CD4-positive, alpha-beta T cell treated with Interleukin-6 at 100 ng/mL for 8 hours (primary cell): ENCODE results near the gene SP9.

ENCODE experiments used
- DNase-seq: peaks from one replicate; pipeline ENCODE4 v3.0.0-alpha.2; 2020; ENCODE audit warnings: mixed read lengths, low spot score

The SP9 gene

DNA sequence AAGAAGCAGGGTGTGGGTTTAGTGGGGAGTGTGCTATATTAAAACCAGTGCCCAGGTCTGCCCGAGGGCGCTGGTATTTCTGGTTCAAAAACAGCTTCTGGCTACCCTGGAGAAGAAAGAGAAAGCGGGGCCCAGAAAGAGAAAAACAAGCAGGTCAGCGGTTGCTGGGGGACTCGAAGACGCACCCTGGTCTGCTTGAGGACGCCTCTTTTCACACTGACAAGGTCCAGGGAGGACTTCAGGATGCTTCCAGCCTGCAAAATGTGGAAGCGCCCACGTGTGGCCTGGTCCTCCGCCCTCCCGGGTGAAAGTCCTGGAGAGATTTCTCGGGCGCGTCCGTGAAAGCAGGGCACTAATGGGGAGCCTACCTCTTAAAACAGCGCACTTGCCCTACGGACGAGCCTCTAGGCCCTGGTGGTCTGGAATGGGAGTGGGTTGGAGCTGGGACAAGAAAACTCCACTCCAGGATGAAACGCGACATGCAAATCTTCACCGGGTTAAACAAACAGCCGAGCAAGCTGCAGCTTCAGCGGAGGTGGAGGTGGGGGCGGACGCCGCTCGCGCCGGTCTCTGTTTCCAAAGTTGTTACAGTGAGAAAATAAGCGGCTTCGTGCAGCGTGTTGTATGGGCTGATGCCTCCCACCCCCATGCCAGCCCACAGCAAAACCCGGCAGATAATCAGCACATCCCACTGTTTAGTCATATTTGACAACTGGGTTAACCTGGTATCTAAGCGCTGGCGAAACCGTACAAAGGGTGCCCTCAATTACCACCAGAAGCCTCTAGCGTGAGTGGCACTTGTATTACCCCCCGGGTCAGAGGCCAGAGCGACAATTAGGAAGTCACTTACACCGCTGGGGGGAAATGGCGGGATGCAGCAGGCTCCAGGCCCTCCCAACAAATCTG, 1.1 kb upstream of the SP9 start:
- DNase-seq, result no peak

DNA sequence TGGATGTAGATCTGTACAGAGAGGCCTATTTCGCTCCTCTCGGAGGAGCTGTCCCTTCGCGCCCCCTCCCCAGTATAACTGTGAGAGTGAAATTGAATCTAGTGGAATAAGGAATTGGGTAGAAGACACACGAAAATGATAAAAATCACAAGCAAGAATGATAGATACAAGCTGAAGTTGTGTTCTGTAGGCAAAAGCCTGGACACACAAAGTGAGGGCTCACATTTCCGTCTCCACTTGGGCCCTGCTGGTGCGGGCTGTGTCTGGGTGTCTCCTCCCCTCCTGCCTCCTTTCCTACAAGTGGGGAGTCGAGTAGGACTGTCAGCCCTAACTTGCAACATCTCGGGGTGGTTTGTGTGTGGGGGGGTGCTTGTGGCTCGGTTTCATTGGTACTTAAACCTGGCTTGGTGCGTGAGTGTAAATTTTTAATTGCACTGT, 457 bp upstream of the SP9 start:
- DNase-seq, result no peak

DNA sequence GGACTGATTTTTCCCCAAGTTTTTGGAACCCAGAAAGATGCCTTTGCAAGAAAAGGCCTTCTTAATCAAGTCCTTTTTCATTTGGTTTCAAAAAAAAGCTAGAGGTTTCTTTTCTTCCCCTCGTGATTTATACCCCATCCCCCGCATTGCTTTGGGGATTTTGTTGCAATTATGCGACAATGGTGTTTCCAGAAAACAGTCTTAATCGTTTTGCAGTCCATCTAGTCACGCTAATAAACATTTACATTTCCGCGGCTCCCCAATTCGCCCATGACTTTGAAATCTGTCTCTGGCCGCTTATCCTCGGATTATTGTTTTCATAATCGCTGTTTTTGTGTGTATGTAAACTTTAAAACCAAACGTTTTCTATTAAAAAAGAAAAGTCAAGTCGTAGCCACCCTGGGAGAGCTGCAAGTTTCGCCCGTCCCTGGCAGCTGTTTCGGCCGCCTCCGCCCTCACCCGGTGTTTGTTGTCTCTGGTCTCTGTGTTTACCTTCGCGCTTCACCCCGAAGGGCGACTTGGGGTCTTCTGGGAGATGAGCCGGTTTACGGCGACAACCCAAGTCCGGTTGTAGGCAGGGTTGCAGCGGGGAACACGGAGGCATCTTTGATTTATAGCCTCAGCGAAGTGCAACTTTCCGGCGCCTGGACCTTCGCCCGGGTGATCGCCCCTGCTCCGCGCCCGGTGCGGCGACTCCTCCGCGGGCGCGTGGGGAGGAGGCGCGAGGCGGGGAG, 667 bp downstream of the SP9 start:
- no peak for DNase-seq

DNA sequence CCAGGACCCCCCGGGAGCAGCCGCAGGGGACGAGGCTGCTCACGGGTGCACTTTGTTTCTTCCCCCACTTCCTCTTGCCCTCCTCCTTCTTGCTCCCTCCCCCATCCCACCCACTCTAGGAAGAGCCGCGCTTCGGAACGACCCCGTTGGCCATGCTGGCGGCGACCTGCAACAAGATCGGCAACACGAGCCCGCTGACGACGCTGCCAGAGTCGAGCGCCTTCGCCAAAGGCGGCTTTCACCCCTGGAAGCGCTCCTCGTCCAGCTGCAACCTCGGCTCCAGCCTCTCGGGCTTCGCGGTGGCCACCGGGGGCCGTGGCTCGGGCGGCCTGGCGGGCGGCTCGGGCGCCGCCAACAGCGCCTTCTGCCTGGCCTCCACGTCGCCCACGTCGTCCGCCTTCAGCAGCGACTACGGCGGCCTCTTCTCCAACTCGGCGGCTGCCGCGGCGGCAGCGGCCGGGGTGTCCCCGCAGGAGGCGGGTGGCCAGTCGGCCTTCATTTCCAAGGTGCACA, 1.3 kb downstream of the SP9 start:
- no peak for DNase-seq

DNA sequence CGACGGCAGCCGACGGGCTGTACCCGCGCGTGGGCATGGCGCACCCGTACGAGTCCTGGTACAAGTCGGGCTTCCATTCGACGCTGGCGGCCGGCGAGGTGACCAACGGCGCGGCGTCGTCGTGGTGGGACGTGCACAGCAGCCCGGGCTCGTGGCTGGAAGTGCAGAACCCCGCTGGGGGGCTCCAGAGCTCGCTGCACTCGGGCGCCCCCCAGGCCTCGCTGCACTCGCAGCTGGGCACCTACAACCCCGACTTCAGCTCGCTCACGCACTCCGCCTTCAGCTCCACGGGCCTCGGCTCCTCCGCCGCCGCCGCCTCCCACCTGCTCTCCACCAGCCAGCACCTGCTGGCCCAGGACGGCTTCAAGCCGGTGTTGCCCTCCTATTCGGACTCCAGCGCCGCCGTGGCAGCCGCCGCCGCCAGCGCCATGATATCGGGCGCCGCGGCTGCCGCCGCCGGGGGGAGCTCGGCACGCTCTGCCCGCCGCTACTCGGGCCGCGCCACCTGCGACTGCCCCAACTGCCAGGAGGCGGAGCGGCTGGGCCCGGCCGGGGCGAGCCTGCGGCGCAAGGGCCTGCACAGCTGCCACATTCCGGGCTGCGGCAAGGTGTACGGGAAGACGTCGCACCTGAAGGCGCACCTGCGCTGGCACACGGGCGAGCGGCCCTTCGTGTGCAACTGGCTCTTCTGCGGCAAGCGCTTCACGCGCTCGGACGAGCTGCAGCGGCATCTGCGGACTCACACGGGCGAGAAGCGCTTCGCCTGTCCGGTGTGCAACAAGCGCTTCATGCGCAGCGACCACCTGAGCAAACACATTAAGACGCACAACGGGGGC, 2.0 kb downstream of the SP9 start:
- peak; percentile 14 for DNase-seq

DNA sequence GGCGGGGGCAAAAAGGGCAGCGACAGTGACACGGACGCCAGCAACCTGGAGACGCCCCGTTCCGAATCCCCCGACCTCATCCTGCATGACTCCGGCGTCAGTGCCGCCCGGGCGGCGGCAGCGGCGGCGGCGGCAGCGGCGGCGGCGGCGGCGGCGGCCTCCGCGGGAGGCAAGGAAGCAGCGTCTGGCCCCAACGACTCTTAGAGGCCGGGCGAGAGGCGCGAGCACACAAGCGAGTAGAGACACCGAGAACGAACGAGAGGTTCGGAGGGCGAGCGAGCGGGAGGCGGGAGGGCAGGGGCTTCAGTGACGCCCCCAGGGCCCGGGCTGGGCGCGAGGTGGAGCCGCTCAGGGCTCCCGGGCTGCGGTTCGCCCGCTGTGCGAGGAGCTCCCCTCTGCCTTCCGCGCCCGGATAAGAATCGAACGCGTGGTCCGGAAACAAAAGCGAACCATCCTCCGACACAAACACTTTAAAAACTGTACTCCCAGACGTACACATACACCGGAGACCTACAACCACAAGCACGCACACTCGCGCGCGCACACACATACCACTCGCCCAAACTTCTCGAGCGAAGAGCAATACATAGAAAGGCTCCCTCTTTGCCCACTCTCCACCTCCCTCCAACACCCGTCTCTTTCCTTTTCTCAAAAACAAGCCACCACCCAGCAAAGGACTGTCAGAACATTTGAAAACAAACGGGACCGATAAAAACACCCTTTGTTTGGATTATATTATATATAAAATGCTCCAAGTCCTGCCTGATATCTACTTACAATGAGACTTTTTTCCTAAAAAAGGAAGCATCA, 2.8 kb downstream of the SP9 start:
- DNase-seq, result no peak

DNA sequence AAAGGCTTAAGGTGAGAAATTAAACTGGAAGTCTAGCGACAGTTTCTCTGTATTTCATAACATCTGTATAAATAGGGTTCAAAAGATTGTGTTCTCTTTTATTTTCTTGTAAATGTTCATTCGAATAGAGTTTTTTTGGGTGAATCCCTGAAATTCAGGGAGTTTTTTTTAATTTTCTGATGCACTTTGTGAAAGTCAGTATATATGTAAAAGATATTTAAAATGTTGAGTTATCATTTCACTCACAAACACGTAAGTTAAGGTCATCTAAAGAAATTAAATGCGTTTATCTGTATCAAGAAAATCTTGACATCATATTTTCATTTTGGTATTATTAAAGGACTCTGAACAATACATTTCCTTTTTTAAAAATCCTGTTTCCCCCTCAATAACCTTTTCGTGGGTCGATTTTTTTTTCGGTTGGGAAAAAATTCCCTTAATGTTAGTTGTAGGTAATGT, 3.4 kb downstream of the SP9 start:
- no peak for DNase-seq

DNA sequence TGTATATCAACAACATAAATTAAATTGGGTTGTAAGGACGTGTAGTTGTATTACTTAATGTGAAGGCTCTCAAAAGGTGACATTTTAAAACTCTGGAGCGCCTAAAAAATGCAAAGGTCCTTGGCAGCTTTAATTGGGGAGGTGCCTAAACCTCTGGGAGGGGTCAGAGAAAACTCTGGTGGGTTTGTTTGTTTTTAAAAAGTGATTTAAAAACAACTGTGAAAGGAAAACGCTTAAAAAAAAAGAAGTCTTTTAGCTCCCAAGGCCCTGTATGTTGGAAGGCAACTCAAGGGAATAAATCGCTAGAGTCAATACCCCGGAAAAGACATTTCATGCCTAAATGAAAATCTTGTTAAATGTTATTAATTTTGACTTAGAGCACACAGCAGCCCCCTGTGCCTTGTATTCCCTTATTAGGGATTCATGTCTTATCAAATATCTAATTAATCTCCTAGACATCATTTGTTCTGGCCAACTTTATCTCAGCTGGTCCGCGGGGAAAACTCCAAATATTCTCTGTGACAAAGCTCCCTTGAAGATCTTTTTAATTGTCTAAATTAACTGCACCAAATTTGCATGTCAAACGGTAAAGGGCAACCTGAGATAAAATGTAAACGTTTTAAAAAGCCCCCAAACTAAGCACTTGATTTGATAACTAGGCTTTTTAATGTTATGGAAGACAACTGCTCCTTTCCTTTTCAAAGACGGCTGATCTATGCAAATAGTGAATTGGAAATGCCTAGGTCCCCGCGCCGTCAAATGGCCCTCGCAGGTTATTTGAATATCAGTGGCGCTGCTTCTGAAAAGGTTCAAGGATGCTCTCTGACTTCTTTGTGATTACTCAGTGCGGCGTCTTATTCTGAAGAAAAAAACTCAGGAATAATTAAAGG, 4.2 kb downstream of the SP9 start:
- DNase-seq, result no peak

DNA sequence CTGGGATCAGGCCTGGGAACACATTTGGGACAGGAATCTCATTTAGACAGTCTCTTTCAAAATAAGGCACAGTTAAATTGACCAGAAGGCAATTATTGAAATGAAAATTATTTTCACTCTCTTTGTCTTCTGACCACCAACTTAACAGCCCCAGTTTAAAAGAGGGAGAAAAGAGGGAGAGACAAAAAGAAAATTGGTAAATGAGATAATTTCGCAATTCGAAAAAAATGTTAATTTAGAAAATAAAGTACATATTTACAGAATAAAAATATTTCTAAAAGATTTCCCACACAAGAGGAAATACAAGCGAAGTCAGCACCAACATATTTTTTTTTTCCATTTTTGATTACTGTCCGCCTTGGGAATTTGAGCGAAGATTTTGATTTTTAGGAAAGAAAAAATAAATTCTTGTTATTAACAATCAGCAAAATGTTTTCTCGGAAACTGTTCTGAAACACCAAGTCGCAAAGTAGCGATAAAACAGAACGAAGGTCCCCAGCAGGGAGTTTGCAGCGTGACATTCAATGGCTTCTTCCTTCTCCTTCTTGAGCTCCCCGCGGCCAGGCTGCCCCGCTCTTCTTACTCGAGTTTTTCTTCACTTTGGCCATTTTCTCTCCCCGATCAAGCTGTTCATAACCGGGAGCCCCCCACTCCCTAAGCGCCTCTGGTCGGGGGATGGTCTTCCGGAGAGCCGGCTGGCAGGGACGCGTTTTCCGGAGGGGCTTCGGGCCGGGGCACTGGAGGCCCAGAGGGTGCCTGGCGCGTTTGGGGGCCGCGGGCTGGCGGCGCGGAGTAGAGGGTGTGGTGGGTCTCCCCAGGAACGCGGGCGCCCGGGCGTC, 5.0 kb downstream of the SP9 start:
- no peak for DNase-seq

DNA sequence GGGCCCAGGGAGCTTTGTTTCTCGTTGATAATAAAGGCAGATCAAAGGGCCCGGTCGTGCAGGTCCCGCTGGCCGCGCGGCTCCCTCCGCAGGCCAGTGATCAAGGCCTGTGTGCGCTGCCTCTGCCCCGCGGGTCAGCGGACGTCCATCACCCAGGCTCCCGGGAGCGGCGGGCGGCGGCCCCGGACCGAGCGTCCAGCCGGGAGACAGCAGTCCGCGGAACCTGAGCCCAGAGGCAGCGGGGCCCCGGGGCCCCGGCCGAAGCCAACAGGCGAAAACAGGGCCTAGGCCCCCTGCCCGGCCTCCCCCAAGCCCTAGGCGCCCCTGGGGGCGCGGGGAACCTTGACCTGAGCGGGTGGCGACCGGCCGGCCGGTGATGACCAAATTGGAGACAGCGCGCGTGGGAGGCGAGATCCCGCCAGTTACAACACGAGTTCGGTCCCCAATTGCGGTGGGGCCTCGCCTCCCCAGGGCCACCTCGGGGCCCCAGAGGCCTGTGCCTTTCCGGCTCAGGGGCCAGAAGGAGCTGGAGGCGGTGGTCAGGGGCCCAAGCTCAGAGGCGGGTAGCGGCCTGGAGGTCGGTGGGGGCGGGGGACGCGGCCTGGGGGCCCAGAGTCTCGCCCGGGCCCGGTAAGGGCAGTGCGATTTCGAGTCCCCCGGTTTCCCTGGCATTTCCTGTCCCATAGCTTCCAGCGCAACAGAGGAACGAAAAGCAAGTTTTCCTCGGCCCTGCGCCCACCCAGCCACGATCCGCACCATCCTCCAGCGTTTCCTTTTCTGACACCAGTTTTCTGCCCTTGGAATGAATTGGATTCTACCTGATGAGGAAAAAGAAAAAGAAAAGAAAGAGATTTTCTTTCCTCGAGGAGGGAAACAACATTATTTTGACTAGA, 5.9 kb downstream of the SP9 start:
- no peak for DNase-seq

DNA sequence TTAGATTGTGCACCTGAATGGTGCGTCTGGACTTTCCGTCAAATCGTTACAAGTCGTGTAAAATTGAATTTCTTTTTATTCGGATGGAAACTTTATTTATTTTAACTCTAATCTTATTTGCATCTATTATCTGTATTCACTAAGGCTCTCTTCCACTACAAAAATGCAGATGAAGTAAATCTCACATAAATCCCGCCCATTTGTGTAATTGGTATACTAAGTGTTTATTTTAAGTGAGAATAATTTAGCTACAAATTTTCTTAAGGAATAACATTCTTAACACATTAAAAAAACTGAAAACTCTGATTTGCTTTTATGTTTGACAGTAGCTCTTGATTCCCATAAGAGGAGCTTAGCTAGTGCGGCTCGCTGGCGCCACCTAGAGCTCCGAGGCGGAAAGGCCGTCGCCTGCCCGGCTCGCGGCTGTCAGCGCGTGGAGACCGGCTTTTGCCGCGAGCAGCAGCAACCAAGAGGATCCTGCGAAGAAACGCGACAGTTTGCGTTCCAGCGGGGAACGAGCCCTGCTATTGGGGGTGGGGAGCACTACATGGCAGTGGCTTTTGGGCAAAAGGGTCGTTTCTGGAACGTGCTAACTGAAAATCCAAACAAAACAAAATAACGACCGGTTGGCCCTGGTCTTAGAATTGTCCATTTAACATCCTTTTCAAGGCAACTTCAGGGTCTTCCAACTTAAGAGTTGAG, 6.7 kb downstream of the SP9 start:
- DNase-seq, result peak; percentile 82

DNA sequence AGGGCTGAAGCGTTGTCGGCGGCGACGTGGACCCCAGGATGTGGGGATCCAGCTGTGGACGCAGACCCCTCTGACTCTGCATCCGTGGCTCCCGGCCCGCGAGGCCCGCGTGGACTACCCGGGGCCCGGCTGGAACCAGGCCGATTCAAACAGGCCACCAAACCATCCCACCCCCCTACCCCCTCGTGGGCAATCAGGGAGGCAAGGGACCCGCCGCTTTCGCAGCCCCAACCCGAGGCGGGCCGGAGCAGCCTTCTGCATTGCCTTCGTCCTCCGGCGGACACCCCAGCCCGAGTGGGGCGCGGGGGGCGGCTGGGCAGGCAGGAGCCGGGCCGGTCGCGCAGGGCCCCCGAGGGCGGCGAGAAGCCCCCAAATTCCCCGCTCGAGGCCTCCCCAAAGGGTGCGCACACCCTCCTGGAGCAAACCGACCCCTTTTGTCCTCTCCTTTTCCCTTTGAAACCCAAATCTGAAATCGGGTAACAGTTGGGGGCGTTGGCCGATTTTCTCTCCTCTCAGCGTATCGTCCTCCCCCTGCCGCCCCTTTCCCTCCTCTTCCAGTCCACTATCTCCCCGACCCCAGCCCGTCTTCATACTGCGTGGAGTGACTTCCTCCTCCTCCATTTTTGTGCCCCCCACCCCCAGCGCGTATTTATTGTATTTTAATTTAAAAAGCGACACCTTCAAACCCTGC, 7.4 kb downstream of the SP9 start:
- no peak for DNase-seq

DNA sequence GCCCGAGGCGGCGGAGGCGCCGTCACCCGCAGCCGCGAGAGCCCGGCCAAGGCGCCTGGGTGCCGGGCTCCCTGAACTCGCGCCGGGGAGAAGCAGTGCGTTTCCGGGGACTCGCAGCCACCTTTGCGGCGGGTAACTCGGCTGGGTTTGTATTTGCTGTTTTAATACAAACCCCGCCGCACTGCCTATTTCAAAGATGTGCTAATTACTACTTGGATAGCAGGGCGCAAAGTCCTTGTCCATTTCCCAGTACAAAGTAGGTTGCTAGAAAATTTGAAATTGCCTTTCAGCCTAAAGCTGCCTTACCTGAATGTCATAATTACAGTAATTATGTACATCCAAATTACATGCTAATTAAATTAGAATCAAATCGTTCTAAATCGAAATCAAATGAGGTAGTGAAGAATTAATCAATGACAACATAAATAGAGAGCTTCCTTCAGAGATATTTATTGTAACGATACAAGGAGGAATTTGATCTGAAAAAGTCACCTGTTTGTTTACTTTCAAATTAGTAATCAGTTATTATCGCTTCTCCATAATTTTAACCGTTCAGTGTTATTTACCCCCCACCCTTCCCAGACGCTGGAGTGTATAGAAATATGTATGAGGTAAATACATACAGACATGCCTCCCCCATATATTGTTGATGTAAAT, 8.1 kb downstream of the SP9 start:
- DNase-seq, result no peak

DNA sequence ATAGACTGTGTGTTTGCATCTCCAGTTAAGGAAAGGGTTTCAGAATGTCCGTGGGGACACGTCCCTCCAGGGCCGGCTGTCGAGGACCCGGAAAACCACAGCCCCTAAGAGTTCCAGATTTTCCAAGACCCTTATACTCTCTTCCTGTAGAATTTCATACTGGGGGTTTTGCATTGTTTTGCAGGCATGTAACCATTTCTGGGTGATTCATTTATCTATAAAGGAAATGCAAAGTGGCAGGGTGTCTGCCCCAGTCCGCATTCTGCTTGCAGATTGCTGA, 8.5 kb downstream of the SP9 start:
- DNase-seq, result no peak

DNA sequence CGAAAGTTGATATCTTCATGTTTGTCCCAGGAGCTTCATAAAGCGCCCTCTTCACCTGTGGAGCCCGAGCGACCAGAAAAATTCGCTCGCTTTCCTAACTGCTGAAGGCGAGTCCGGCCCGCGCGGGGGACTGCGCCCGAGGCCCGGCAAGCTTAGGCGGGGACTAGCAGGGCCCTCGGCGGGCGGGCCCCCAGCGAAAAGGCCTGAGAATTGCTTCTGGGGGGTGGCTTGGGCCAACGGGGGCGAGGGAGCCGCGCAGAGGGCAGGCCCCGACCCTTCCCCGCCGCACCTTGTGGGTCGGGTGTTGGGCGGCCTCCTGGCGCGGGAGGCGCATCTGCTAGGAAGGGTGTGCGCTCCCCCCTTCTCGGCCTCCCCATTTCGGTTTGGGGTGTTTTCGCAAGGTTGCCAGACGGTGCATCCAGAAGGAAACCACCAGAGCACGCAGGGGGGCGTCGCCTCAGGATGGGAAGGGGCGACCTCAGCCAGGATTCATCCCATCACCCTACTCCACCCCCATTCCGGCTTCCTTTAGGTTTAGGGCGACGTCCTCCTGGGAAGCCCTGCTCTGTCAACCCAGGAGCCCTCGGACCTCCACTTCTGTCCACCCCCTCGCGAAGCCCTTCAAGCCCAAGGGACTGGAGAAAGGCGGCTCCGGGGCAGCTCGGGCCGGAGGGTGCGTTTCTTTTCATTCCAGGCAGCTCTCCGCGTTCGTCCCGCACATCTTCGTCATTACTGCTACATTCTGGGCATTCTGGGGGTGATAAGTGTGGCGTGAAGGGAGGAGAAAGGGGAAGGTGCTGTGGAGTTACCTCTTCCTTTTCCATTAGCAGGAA, 9.1 kb downstream of the SP9 start:
- no peak for DNase-seq
